ENCODE data around the gene ARHGAP10.
"Not testable (repeated sequence)": the region's sequence is repeated elsewhere in the genome, so short reads cannot be mapped to it uniquely, and the experiment has no call there.

DNA sequence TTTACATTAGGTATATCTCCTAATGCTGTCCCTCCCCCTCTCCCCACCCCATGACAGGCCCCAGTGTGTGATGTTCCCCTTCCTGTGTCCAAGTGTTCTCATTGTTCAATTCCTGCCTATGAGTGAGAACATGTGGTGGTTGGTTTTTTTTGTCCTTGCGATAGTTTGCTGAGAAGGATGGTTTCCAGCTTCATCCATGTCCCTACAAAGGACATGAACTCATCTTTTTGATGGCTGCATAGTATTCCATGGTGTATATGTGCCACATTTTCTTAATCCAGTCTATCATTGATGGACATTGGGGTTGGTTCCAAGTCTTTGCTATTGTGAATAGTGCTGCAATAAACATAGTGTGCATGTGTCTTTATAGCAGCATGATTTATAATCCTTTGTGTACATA lies 268.1 kb downstream of the ARHGAP10 start:
- TF ChIP-seq, protein P1, sequence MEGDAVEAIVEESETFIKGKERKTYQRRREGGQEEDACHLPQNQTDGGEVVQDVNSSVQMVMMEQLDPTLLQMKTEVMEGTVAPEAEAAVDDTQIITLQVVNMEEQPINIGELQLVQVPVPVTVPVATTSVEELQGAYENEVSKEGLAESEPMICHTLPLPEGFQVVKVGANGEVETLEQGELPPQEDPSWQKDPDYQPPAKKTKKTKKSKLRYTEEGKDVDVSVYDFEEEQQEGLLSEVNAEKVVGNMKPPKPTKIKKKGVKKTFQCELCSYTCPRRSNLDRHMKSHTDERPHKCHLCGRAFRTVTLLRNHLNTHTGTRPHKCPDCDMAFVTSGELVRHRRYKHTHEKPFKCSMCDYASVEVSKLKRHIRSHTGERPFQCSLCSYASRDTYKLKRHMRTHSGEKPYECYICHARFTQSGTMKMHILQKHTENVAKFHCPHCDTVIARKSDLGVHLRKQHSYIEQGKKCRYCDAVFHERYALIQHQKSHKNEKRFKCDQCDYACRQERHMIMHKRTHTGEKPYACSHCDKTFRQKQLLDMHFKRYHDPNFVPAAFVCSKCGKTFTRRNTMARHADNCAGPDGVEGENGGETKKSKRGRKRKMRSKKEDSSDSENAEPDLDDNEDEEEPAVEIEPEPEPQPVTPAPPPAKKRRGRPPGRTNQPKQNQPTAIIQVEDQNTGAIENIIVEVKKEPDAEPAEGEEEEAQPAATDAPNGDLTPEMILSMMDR (IDR thresholded peaks at IDR 0.05), result not testable (repeated sequence)
- TF ChIP-seq POLR2A (IDR thresholded peaks at IDR 0.05), result not testable (repeated sequence)

All from testis (tissue), 2 donors.